ENCODE measurements around the gene PKIB.

The PKIB gene

DNA sequence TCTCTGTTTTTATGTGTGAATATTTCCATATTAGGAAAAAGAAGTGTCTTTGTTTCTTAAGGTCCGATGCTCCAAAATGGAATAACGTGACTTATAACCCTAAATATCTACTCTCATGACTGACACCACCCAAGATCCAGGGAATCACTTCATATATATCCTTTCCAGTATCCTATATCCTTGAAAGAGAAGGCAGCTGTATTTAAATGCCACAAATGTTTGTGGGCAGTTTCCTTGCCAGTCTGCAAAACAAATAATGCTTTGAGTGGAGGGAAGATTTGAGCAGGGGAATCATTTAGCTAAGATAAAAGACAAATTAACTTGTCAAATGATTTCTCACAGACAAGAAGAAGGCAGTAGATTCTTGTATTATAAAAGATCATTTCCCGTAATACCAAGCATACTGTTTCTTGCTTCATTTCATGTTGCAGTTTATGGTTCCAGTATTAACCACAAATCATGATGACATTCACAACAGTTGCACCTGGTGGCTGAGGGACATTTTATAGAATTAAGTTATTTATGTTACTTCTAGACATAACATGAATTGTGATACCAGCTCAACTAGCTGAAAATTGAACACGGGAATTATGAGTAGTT is 139.3 kb downstream of the PKIB start:
- DNase-seq = no peak

GRCh38 chr6:122751326-122751725 is 141.1 kb downstream of the PKIB start:
- DNase-seq = no peak

DNA sequence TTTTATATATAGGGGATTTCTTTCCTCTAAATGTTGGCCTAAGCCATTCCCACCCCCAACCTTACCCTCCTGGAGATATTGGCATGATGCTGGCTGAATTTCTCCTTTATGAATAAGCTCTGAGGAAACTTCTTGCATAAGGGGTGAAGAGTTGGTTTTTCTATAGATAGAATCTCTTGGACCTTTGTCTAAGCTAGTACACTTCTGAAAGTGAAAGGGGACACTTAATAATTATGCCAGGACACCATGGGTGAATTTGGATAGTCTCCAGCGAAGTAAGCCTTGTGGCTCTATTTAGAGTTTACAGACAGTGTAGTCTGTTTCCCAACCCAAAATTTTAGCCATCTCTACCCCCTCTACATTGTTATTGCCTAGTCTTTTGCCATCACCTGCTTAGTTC is 142.3 kb downstream of the PKIB start:
- no peak for DNase-seq

DNA sequence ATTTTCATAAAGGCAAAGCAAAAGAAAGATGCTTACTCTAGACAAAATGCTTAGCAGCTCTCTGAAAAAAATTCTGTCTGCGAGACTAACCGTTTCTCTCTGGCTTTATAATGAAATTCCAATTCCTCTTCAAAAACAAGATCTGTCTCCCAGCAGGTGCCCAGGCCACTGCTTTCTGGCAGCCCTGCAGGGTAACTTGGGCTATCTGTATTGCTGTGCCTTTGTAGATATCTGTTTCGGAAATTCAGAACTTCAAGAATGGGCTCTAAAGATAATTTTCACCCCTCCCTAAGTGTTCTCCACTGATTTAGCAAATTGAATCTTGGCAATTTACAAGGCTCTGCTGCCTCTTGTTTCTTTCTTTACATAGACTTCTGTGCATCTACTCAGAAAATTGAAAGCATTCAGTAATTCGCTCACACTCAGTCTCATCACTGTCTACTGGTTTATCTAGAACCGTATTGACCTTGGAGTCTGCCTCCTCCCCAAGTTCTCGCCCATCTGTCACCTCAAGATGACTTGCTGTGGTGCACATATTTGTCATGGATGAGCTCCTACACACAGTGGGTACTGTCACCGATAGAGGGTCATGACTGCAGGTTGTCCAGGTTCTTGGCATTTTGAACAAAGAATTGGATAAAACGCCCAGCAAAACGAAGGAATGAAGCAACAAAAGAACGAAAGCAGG is 142.9 kb downstream of the PKIB start:
- DNase-seq = no peak

GRCh38 chr6:122753688-122754056 is 143.5 kb downstream of the PKIB start:
- no peak for DNase-seq

DNA sequence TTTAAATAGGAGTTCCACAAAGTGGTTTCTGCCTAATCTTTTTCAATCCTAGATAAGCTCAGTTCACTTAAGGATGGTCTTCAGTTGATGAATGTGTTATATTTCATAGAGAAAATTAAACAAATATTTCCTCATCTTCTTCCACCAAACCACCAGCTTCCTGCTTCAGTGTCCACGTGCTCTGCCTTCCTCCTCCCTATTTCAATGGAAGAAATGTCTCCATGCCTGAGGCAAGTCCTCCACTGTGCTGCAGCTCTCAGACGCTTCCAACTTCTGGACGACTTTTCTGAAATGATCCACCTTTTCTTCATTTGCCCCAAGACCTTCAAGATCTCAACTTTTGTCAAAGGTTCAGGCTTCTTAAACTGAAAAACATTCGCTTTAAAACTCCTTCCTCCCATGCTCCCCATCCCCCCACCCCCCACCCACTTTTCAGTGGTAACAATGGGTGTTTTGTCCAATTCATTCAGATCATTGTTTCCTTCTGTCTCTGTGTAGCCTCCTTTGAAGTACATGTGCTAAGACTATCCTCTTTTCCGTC is 144.1 kb downstream of the PKIB start:
- no peak for DNase-seq

DNA sequence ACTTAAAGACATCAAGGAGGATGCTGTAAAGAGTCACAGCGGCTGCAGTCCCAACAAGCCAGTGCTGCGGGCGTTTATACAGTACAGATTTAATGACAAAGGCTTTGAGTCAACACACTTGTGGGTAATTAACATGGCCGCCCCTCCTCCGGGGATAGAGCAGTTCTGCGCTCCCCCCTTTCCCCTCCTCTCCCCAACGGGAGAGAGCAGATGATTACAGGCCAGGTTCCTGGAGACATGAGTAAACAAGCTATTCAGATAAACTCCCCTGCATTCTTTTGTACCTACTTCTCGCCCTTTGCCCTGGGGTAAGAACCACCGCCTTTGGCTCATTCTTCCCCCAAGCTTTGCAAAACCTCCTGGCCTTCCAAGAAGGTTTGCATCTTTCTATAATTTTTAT is 145.7 kb downstream of the PKIB start:
- no peak for DNase-seq

DNA sequence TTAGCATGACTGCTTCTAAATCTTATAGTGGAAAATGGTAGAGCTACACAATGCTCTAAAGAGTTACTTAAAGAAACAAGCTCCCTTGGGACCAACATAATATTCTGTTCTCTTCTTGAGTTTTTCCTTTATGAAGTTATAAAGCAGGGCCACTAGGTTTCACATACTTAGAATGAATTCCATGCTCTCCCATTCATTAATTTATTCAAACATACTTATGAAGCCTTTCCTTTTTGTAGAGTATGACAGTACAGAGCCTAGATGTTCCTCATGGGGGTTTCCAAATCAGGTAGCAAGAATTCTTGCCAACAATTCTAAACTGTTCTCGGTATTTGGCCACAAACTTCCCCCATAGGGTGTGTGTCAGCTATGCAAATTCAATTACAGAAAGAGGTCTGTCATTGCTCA is 148.7 kb downstream of the PKIB start:
- no peak for DNase-seq

DNA sequence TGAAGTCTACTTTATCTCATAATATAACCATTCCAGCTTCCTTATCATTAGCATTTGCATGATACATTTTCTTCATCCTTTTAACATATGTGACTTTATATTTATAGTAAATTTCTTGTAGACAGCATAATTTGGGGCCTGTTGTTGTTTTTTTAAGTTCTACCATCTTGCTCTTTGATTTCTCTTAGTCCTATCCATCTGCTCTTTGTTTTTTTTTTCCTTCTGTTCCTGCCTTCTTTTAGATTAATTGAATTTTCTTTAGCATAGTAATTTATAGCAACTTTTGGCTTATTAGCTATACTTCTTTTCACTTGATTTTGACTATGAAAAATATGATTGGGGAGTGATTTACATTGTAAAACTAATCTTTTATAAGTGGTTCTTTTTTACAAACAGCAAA is 150.1 kb downstream of the PKIB start:
- DNase-seq = no peak

GRCh38 chr6:122766256-122766655 is 156.1 kb downstream of the PKIB start:
- DNase-seq = no peak

DNA sequence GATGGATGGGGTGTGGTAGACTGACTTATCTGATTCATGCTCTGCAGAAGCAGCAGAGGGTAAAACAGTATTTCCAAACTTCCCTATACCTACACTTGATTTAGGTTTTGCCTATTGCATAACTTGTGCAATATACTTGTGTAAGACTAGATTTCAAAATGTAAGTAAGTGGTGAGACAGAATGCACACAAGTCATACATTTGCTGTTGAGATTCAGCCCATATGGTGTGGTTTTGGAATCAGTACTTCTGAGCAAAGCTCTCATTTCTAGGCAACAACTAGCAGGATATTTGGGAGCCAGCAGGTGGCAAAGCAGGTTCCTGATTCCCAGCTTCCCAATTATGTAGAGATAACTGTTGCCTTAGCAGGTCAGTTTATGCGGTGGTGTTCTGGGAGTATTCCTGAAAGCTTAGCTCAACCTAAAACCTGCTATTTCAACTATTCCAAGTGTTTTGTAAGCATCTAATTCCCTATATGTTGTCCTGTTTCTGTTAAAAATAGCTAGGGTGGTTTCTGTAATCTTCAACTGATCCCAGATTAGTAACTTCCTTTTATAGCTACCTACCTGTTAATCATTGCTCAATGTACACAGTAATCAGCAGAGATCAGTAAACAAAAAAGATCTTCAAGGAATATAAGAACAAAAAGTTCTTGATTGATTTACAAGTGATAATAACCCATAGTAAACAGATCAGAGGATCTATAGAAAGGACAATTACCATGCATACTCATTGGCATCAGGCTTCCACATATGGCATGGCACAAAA is 160.8 kb downstream of the PKIB start:
- DNase-seq = no peak

DNA sequence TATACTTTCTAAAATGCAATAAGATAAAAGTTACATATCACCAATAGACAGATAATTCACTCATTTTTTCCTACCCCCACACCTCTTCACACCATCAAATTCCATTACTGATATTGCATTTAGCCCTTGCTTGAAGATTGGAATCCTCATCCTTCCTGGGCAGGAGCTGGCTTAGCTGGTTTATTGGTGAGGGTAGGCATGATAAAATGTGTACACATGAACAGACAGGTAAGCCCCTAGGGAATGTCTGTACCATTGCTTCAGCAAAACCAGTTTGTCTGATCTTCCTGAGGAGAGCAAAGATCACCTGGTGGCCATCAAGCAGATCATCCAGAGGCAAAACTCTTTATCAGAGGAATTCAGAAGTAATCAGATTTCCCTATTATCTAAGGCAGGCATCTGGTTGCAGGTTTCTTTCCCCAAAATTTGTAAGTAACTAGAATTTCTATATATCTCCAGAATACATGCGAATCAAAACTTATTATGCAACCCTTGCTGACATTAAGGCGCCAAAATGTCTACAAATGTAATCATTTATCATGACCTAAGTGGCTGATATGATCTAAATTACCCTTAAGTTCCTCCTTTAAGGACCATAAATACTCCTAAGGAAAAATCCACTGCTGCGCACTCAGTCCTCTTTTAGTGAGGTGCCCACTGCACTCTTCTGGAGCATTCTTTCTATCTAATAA is 162.7 kb downstream of the PKIB start:
- no peak for DNase-seq

Measured in activated effector memory CD4-positive, alpha-beta T cell treated with Interleukin-2 at 50 U/mL for 16 hours (primary cell).